HG02642 (cell line): ENCODE results near the gene CRTC1.
"Not testable (repeated sequence)": the region's sequence is repeated elsewhere in the genome, so short reads cannot be mapped to it uniquely, and the experiment has no call there.

Source experiments
- ATAC-seq: cut with Tn5 transposase; IDR thresholded peaks from one replicate; pipeline ENCODE4 v1.9.1; 2021; ENCODE audit warnings: mild to moderate bottlenecking; ENCODE audit not compliant: unreplicated experiment, poor library complexity

The CRTC1 gene

DNA sequence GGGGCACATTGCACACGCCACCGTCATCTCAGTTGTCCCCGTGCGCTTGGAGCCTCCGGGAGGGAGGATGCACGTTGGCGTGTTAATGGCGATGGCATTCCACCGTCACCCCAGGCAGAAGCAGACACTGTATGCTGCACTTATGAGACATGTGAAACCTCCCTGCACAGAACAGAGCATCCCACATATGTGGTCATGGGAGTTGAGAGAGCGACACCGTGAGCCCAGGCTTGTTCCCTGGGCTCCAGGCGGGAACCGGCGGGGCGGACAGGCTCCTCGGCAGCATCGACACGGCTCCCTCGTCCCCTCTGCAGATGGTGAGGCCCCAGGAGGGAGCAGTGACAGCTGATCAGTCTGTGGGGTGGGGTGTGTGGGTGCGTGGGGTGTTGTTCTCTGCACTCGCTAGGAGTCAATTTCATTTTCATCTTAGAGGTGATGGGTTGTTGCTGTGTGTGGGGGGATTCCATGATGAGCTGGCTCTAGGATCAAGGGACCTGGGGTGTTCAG, 40.4 kb downstream of the CRTC1 start:
- no peak for ATAC-seq

DNA sequence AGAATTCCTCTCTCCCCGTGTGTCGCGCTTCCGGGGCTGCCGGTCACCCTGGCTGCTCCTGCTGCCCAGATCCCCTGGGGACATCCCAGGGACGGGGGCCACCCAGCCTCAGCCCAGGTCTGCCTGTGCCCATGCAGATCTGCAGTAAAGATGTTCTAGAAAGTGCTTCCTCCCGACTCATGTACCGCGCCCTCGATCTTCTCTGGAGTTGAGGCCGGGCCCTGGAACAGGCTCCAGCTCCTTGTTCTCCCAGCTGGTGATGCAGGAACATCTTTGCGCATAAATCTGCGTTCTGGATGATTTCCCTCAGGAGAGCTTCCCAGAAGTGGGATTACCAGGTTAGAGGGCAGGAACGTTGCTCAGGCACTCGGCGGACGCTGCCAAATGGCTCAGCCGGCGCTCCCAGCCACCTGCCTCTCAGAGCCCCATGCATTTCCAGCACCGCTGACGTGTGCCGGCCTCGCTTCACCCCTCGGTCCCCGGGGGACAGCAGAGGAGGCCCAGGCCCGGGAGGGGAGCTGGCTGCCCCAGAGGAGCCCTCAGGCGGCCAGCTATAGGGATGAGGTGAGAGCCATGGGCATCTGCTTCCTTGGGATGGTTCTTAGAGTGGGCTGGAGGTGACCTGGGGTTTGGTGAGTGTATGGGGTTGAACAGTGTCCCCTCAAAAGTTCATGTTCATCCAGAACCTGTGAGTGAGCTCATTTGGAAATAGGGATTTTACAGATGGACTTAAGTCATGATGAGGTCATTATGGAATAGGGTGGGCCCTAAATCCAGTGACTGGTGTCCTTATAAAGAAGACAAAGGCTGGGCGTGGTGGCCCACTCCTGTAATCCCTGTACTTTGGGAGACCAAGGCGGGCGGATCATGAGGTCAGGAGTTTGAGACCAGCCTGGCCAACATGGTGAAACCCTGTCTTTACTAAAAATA, 42.6 kb downstream of the CRTC1 start:
- no peak for ATAC-seq

DNA sequence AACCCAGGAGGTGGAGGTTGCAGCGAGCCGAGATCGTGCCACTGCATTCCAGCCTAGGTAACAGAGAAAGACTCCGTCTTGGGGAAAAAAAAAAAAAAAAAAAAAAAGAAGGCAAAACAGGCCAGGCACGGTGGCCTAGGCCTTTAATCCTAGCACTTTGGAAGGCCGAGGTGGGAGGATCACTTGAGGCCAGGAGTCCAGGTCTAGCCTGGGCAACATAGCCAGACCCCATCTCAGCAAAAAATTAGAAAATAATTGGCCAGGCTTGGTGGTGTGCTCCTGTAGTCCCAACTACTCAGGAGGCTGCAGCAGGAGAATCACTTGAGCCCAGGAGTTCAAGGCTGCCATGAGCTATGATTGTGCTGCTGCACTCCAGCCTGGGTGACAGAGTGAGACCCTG, 43.4 kb downstream of the CRTC1 start:
- ATAC-seq = no peak

DNA sequence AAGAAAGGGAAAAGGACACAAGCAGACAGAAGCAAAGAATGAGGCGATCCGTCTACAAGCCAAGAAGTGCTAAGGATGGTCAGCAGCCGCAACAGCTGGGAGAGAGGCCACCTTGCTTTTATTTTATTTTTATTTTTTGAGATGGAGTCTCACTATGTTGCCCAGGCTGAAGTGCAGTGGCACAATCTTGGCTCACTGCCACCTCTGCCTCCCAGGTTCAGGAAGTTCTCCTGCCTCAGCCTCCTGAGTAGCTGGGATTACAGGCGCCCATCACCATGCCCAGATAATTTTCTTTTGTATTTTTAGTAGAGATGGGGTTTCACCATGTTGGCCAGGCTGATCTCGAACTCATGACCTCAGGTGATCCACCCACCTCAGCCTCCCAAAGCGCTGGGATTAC, 44.1 kb downstream of the CRTC1 start:
- not testable (repeated sequence) for ATAC-seq

DNA sequence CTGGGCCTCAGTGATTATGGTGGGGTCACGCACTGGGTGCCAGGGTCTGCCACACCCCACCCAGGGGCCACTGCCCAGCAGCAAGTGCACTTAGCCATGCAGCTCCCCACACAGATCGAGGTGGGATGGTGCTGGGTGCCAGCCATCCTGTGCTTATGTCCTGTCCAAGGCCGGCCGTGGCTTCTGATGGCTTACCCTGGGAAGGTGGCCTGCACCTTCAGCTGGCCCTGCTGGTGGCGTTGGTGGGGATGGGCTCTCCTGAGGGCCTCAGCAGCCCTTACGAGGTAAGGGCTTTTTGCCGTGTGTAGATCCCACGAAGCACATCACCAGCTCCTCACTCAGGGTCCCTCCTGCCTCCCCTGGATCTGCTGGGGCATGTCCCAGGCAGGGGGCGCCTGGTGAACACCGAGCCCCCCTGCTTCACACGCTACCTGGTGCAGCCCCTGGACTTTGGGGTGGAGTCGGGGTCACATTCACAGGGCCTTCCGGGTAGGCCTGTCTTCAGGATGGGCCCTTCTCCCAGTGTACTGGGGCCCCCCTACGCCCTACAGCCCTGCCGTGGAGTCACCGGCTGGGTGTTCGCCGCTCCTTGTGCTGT, 46.6 kb downstream of the CRTC1 start:
- ATAC-seq = no peak

DNA sequence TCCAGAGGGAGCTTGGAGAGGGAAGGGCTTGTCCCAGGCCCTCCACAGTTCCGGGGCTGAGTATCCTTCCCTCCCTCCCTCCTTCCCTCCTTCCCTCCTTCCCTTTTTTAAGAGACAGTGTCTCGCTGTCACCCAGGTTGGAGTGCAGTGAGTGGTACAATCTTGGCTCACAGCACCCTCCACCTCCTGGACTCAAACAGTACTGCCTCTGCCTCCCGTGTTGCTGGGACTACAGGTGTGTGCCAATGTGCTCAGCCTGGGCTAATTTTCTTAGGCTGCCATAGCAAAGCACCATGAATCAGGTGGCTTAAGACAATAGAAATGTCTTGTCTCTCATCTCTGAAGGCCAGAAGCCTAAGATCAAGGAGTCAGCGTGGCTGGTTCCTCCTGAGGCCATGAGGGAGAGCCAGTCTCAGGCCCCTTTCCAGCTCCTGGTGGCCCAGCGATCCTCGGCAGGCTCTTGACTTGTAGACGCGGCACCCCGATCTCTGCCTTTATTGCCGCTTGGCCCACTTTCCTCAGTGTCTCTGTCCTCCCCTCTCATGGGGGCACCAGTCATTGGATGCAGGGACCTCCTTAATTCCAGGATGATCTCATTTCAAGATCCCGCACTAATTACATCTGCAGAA, 47.5 kb downstream of the CRTC1 start:
- ATAC-seq = no peak

DNA sequence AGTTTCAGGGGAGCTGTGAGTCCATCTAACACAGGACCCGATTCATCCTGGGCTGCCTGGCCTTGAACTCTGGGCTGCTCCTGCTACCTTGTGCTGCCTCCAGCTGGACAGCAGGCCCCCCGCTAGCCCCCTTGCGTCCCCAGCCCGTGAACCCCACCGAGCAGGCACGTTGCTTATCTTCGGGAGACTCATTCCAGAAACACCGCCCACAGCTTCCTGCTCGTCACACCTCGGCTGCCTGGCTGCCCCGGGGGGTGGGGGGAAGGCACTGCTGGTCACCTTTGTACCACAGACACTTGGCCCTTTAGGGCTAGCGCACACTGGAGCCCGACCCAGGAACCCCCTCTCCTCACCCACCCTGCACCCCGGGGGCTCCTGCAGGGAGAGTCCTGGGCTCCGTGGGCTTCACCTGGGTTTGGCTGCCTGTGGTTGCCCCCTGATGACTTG, 48.1 kb downstream of the CRTC1 start:
- no peak for ATAC-seq

DNA sequence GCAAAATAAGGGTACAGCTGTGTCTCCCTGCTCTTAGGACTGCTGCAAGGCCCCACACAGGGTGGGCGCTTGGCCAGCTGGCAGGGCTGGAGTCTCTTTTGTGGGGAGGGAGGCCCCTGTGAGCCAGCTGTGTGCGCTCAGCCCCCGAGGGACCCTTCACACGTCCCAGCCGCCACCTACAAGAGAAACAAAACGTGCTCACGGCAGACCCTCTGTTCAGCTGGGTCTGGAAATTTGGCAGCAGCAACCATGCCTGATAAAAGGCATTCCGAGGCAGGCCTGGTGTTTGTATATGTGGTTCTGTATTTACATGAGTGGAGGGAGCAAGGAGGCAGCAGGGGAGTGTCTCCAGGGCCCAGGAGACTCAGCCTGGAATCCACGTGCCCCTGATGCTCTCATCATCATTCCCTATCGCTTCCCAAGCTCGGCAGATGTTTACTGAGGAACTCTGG, 49.7 kb downstream of the CRTC1 start:
- no peak for ATAC-seq

DNA sequence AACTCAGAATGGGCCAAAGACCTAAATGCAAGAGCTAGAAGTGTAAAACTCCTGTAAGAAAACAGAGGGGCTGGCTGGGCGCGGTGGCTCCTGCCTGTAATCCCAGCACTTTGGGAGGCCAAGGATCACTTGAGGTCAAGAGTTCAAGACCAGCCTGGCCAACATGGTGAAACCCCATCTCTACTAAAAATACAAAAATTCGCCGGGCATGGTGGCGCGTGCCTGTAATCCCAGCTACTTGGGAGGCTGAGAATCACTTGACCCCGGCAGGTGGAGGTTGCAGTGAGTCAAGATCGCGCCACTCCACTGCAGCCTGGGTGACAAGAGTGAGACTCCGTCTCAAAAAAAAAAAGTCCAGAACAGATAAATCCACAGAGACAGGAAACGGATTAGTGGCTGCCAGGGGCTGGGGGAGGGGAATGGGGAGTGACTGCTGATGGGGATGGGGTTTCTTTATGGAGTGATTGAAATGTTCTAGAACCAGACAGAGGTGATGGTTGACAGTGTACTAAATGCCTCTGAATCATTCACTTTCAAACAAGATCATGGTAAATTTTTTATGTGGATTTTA, 50.4 kb downstream of the CRTC1 start:
- ATAC-seq = not testable (repeated sequence)

DNA sequence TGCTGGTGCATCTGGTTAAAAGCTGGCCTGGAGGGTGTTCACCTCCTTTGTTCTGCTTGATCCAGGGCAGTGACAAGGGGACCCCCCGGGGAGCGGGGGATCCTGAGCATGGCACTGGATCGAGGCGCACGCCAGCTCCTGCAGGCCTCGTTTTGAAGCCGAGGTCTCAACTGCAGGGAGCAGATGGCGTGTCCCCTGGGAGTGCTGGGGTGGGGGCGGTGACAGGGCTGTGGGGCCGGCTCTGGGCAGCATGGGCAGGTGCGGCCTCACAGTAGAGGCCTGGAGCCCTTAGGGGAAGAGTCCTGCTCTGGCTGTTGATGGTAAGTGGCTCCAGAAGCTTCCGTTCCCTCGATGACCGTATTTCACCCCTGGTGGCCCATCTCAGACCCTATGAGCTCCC, 51.8 kb downstream of the CRTC1 start:
- no peak for ATAC-seq

DNA sequence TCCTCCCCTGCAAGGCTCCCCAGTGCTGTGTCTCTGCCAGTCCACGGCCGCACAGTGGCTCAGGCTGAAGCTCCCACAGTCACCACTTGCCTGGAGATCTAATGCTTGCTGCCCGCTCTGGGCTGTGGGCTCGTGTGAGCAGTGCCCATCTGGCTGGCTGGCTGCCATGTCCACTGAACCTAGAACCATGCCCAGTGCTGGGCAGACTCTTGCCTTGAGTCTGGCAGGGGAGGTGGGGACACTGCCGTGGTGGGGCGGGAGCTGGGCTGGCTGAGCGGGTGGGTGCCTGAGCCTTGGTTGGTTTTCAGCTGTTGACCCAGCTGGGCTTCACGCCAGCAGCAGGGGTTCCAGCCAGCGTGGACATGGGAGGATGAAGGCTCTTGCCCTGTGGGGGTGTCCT, 52.3 kb downstream of the CRTC1 start:
- no peak for ATAC-seq

DNA sequence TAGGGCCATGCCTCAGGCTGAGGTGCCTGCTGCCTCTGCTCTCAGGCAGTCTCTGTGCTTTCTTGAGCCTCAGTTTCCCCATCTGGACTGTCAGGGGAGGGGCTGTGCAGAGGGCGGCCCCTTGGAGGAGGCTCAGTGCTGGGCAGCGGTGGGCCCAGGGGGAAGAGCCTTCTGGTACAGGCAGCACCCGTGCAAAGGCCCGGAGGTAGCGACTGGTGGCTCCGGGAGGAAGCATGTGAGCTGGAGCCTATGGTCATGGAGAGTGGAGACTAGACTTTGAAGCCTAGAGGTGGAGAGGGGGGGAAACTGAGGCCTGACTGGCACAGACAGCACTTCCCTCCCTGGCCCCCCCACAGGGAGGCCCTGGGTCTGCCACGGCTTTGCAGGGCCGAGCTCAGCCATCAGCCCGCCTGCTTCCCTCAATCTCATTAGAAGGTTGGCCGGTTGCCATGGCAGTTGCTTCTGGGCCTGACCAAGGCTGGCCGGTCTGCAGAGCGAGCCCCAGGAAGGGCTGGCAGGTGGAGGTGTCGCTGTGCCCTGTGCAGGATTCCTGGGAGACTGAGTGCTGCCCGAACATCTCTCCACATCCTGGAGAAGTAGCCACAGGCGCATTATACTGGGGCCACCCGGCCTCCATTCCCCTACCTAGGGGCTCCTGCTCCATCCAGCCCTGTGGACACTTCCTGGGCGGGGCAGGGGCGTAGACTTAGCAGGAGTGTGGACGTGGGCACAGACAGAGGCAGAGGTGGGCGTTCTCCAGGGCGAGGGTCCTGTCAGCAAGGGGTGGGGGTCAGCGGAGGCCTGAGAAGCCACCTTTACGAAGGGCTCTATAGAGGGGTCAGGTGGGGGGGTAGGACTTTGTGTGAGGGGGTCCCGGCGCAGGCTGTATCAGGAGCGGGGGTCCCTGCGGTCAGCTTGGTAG, 53.2 kb downstream of the CRTC1 start:
- ATAC-seq = no peak

DNA sequence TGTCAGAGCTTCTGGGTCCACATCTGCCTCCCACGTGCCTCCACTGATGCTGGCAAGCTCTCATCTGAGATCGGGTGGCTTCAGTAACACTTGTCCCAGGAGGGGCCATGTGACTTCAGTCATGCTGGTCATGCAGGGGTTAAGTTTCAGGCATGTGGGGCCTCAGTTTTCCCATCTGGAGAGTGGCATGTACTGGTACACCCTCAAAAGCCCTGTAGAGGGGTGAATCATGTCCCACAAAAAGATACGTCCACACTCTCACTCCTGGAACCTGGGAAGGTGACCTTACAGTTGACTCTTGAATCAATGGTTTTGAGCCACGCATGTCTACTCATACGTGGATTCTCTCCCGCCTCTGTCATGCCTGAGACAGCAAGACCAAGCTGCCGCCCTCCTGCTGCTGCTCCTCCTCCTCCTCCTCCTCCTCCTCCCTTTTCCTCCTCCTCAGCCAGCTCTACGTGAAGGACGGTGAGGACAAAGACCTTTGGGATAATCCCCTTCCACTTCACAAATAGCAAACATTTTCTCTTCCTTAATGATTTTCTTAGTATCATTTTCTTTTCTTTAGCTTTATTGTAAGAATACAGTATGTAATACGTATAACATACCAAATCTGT, 54.0 kb downstream of the CRTC1 start:
- no peak for ATAC-seq

DNA sequence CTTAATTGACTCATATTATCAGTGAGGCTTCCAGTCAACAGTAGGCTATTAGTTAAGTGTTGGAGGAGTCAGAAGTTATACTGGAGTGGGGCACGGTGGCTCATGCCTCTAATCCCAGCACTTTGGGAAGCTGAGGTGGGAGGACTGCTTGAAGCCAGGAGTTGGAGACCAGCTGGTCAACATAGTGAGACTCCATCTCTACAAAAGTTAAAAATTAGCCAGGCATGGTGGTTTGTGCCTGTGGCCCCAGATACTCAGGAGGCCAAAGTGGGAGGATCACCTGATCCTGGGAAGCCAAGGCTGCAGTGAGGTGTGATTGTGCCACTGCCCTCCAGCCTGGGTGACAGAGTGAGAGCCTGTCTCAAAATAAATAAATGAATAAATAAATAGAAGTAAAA, 54.5 kb downstream of the CRTC1 start:
- ATAC-seq = no peak

DNA sequence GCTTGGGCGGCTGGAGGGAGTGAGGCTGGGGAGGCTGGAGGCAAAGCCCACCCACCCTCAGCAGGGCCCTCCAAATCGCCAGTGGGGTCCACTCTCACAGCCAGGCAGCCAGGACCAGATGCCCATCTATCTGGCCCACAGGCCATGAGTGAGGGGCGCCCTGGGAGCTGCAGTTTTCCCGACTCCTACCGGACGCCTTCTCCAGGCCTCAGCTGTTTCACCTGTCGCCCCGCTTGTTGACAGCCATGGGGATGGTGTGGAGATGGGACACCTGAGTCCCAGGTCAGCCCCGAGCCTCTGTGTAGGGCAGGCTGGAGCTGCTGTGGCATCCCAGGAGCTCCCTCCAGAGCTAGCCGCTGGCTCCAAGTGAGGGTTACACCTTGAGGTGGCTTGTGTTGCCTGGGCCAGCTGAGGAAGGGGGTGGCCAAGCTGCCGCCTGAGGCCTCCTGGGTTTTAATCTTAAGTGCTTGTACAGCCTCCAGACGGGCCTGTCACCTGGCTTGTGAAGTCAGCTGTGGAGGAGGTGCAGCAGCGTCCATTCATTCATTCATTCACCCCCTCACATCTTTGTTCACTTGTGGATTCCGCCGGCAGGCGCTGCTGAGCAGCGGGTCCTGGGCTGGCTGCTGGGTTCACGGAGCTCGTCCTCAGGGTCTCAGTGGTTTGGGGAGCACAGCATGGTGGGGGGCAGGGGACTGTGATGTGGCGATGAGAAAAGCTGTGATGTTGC, 55.6 kb downstream of the CRTC1 start:
- ATAC-seq = no peak

DNA sequence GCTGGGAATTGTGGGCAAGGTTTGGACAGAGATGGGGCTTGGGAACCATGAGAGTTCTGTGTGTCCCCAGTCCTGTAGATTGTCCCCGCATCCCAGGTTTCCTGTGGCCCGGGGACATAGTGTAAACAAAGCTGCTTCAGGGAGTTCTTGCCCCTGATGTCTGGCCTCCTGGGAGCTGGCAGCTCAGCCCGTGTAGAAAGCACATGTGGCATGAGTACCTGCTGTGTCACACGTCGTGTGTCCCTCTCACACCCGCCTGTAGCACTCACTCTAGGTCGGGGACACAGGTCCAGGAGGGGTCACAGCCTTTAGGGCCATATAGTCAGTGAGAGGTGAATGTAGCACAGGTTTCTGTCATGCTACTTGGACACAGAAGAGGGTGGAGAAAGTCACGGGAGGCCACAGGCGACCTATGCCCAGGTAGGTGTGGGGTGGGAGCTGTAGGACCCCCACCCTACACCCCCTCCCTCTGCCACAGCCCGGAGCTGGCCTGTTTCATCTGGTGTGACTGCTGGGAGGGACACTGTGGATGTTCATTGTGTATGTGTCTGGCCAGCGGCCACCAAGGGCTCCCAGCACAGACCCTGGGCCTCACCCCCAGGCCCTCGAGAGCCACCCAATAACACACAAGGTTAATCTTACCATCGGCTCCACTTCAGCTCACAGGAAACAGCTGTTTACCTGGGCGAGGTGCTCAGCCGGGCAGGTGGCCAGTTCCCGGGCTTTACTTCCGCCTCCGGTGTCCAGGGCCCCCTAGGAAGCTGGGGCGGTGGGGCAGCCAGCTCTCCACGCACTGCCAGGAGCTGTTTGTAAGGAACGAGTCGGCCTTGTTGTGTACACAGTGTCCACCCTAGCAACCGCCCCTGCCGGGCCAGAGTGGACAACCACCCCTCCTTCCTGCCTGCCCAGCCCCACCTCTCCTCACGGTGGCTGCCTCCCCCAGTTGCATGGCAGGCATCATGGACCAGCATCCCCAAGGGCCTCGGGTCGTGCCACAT, 57.9 kb downstream of the CRTC1 start:
- no peak for ATAC-seq

DNA sequence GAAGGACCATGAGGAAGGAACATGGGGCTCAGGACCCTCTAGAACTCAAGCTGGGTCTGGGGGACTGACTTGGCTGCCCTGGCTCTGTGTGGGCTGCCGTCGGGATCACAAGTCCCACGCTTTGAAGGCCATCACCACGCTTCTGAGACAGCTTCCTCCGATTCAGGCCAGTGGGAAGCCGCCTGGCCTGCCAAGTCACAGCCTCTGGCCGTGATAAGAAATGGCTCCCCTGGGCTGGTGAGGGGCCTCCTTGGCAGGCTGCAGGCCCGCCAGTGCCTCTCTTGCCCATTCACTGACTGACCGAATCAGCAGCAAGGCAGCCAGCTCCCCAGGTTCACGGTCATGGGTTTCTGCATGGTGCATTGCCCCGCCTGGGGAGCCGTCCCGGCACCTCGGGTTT, 58.8 kb downstream of the CRTC1 start:
- no peak for ATAC-seq
